SK-N-SH treated with all-trans-retinoic acid at 6 μM for 48 hours (cell line): Measurements from ENCODE around the gene EDA.

Experiments
- ATAC-seq: fragments of 200-7000 bp; cut with Tn5 transposase; 3 replicates; pipeline ENCODE4 v1.9.1; 2020; ENCODE audit warnings: mild to moderate bottlenecking, moderate library complexity
- ARNTL ChIP-seq: fragments of 450-650 bp; formaldehyde crosslinking; IDR thresholded peaks from 2 replicates; pipeline ENCODE4 v1.5.0; 2020; ENCODE audit warnings: low read depth, mild to moderate bottlenecking, moderate library complexity, borderline replicate concordance
- BACH2 ChIP-seq: fragments of 250-450 bp; sonication (Bioruptor Pico); IDR thresholded peaks from 2 replicates; pipeline ENCODE4 v1.9.0; 2021; ENCODE audit warnings: mild to moderate bottlenecking, borderline replicate concordance
- CREB5 ChIP-seq: fragments of 250-450 bp; sonication (Bioruptor Pico); IDR thresholded peaks from 2 replicates; pipeline ENCODE4 v1.5.1; 2020; ENCODE audit warnings: low read depth, mild to moderate bottlenecking, moderate library complexity
- CSDC2 ChIP-seq: fragments of 250-450 bp; sonication (Bioruptor Pico); IDR thresholded peaks from 2 replicates; pipeline ENCODE4 v1.5.0; 2020; ENCODE audit warnings: mild to moderate bottlenecking, moderate library complexity
- CSRNP3 ChIP-seq: fragments of 250-450 bp; sonication (Bioruptor Pico); IDR thresholded peaks from 2 replicates; pipeline ENCODE4 v1.5.1; 2021; ENCODE audit warnings: mild to moderate bottlenecking, moderate library complexity
- ESRRG ChIP-seq: fragments of 250-450 bp; sonication (Bioruptor Pico); IDR thresholded peaks from 2 replicates; pipeline ENCODE4 v1.6.1; 2021; ENCODE audit warnings: mild to moderate bottlenecking
- GLIS3 ChIP-seq: fragments of 250-450 bp; sonication (Bioruptor Pico); IDR thresholded peaks from 2 replicates; pipeline ENCODE4 v1.5.0; 2020; ENCODE audit warnings: mild to moderate bottlenecking, moderate library complexity
- ISL1 ChIP-seq: fragments of 250-450 bp; sonication (Bioruptor Pico); IDR thresholded peaks from 2 replicates; pipeline ENCODE4 v2.1.2; 2022; ENCODE audit warnings: mild to moderate bottlenecking, moderate library complexity
- OSR1 ChIP-seq: fragments of 250-450 bp; sonication (Bioruptor Pico); IDR thresholded peaks from 2 replicates; pipeline ENCODE4 v1.8.0; 2022; ENCODE audit warnings: moderate library complexity, mild to moderate bottlenecking, inconsistent platforms
- PATZ1 ChIP-seq: fragments of 250-450 bp; sonication (Bioruptor Pico); IDR thresholded peaks from 2 replicates; pipeline ENCODE4 v1.8.0; 2020; ENCODE audit warnings: mild to moderate bottlenecking, moderate library complexity, borderline replicate concordance
- POU6F1 ChIP-seq: fragments of 250-450 bp; sonication (Bioruptor Pico); IDR thresholded peaks from 2 replicates; pipeline ENCODE4 v1.8.0; 2021; ENCODE audit warnings: low read depth, mild to moderate bottlenecking, moderate library complexity, borderline replicate concordance
- PPARA ChIP-seq: fragments of 250-450 bp; sonication (Bioruptor Pico); IDR thresholded peaks from 2 replicates; pipeline ENCODE4 v1.5.0; 2020; ENCODE audit warnings: mild to moderate bottlenecking, borderline replicate concordance
- SNAI2 ChIP-seq: fragments of 250-450 bp; sonication (Bioruptor Pico); IDR thresholded peaks from 2 replicates; pipeline ENCODE4 v1.5.0; 2020; ENCODE audit warnings: mild to moderate bottlenecking, moderate library complexity
- TCF4 ChIP-seq: fragments of 250-450 bp; sonication (Bioruptor Pico); IDR thresholded peaks from 2 replicates; pipeline ENCODE4 v1.8.0; 2021; ENCODE audit warnings: mild to moderate bottlenecking, moderate library complexity, borderline replicate concordance
- TOX ChIP-seq: fragments of 250-450 bp; sonication (Bioruptor Pico); IDR thresholded peaks from 2 replicates; pipeline ENCODE4 v1.8.0; 2021; ENCODE audit warnings: mild to moderate bottlenecking, moderate library complexity, borderline replicate concordance
- TSHZ2 ChIP-seq: fragments of 250-450 bp; sonication (Bioruptor Pico); IDR thresholded peaks from 2 replicates; pipeline ENCODE4 v1.5.0; 2020; ENCODE audit warnings: mild to moderate bottlenecking, moderate library complexity
- ZFP3 ChIP-seq: fragments of 250-450 bp; sonication (Bioruptor Pico); IDR thresholded peaks from 2 replicates; pipeline ENCODE4 v1.5.0; 2020; ENCODE audit warnings: mild to moderate bottlenecking, moderate library complexity
- ZFP30 ChIP-seq: fragments of 450-650 bp; formaldehyde crosslinking; IDR thresholded peaks from 2 replicates; pipeline ENCODE4 v1.5.0; 2022; ENCODE audit warnings: mild to moderate bottlenecking, moderate library complexity
- ZNF565 ChIP-seq: fragments of 450-650 bp; formaldehyde crosslinking; conservative IDR thresholded peaks from 2 replicates; pipeline ENCODE4 v1.5.0; 2020; ENCODE audit warnings: low read depth, mild to moderate bottlenecking, moderate library complexity
- ZNF8 ChIP-seq: fragments of 450-650 bp; formaldehyde crosslinking; IDR thresholded peaks from 2 replicates; pipeline ENCODE4 v1.5.0; 2020; ENCODE audit warnings: mild to moderate bottlenecking, moderate library complexity

EDA gene

GRCh38 chrX:70026112-70026850 lies 410.4 kb downstream of the EDA start (continued):
- no peak for TF ChIP-seq TSHZ2 (CRISPR knock-in tag)
- TF ChIP-seq POU6F1 = no peak
- no peak for TF ChIP-seq ISL1 (CRISPR knock-in tag)
- no peak for TF ChIP-seq ZNF8 (CRISPR knock-in tag)

- ATAC-seq = no peak
- TF ChIP-seq ZFP30 (CRISPR knock-in tag) (no peak), ESRRG (CRISPR knock-in tag) (no peak), ZFP3 (CRISPR knock-in tag) (no peak), SNAI2 (no peak), BACH2 (no peak), GLIS3 (CRISPR knock-in tag) (no peak), TSHZ2 (CRISPR knock-in tag) (no peak), PPARA (CRISPR knock-in tag) (no peak), TOX (CRISPR knock-in tag) (no peak), CREB5 (CRISPR knock-in tag) (no peak)
Measured at GRCh38 chrX:70026851-70027200, 410.9 kb downstream of the EDA start.

- ATAC-seq = no peak
- no peak for TF ChIP-seq ZNF565 (CRISPR knock-in tag)
- TF ChIP-seq OSR1 (CRISPR knock-in tag) = no peak
- TF ChIP-seq ARNTL (CRISPR knock-in tag) = no peak
- TF ChIP-seq TCF4 (CRISPR knock-in tag) = no peak
- no peak for TF ChIP-seq GLIS3 (CRISPR knock-in tag)
- TF ChIP-seq ZFP3 (CRISPR knock-in tag) = no peak
- no peak for TF ChIP-seq PATZ1 (CRISPR knock-in tag)
- TF ChIP-seq TOX (CRISPR knock-in tag) = no peak
- TF ChIP-seq ISL1 (CRISPR knock-in tag) = no peak
- no peak for TF ChIP-seq BACH2
- no peak for TF ChIP-seq ZNF8 (CRISPR knock-in tag)
- TF ChIP-seq CSRNP3 (CRISPR knock-in tag) = no peak
- no peak for TF ChIP-seq CSDC2
- no peak for TF ChIP-seq PPARA (CRISPR knock-in tag)
- TF ChIP-seq CREB5 (CRISPR knock-in tag) = no peak
- no peak for TF ChIP-seq POU6F1
- no peak for TF ChIP-seq ESRRG (CRISPR knock-in tag)
Measured at GRCh38 chrX:70029863-70030262, 413.9 kb downstream of the EDA start.
